Esophagus squamous epithelium (tissue), 4 donors: Measurements from ENCODE around the gene LRRN4.

Experiments
- POLR2A ChIP-seq, 4 donors: fragments of 450-650 bp; IDR thresholded peaks; one replicate each; pipeline ENCODE4 v1.6.1; 2017; ENCODE audit warnings: antibody characterized with exemption in 4 of 4, mild to moderate bottlenecking in 4 of 4, moderate library complexity in 3 of 4
- TF ChIP-seq, protein P1 (sequence below), 6 experiments: fragments of 450-650 bp in 4 of 6; fragments of 200-600 bp in 2 of 6; sonication (generic) in 2 of 6; IDR thresholded peaks; one replicate each; pipeline ENCODE4 v1.5.1; 2016 to 2019; ENCODE audit warnings: antibody characterized with exemption in 6 of 6, mild to moderate bottlenecking in 4 of 6, moderate library complexity in 4 of 6

DNA sequence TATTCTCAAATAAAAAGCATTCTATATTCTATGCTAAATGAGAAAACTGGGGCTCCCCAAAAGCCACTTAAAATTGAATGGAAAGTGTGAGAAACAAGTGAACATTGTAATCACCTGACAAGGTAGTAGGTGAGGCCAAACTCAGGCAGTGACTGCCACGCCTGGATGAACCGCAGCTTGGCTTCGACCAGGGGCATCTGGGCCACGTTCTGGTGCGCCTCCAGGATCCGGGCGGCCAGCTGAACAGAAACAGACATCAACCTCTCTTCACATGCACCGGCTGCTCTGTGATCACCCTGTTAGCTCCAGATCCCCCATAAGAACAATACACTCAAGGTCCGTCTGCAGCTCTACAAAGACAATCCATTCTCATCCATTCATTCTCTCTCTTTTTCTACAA lies 30.1 kb upstream of the LRRN4 start:
- TF ChIP-seq, protein P1, sequence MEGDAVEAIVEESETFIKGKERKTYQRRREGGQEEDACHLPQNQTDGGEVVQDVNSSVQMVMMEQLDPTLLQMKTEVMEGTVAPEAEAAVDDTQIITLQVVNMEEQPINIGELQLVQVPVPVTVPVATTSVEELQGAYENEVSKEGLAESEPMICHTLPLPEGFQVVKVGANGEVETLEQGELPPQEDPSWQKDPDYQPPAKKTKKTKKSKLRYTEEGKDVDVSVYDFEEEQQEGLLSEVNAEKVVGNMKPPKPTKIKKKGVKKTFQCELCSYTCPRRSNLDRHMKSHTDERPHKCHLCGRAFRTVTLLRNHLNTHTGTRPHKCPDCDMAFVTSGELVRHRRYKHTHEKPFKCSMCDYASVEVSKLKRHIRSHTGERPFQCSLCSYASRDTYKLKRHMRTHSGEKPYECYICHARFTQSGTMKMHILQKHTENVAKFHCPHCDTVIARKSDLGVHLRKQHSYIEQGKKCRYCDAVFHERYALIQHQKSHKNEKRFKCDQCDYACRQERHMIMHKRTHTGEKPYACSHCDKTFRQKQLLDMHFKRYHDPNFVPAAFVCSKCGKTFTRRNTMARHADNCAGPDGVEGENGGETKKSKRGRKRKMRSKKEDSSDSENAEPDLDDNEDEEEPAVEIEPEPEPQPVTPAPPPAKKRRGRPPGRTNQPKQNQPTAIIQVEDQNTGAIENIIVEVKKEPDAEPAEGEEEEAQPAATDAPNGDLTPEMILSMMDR (IDR thresholded peaks at IDR 0.05): no peak
- TF ChIP-seq POLR2A (IDR thresholded peaks at IDR 0.05): no peak
